Activated CD8-positive, alpha-beta T cell treated with anti-CD3 and anti-CD28 coated beads for 36 hours (primary cell): ENCODE data around the gene ACE2. TPM values are rescaled to one million over a fixed set of nuclear protein-coding genes. Genes with fewer than 3 reads are reported as not detected.

Experiments used
- ATAC-seq: fragments of 200-7000 bp; cut with Tn5 transposase; one replicate; pipeline ENCODE4 v1.10.0; 2021; ENCODE audit warnings: mild to moderate bottlenecking, moderate library complexity
- CTCF ChIA-PET: fragments of 350-600 bp; sonication (Branson Sonifier 250); formaldehyde crosslinking; loops from one replicate; lab custom pipeline; 2021; ENCODE audit warnings: antibody characterized with exemption; lab: Charles Lee
- POLR2A ChIA-PET: fragments of 350-600 bp; sonication (Branson Sonifier 250); formaldehyde crosslinking; loops from one replicate; lab custom pipeline; 2021; ENCODE audit warnings: antibody characterized with exemption; lab: Charles Lee
- DNase-seq: peaks from one replicate; pipeline ENCODE4 v3.0.0-alpha.2; 2020
- H3K27ac Mint-ChIP-seq: one replicate; pipeline ENCODE4 v1.8.0; 2021; ENCODE audit warnings: mild to moderate bottlenecking, mixed read lengths
- H3K27me3 Mint-ChIP-seq: one replicate; pipeline ENCODE4 v1.8.0; 2021; ENCODE audit warnings: mixed read lengths
- H3K36me3 Mint-ChIP-seq: one replicate; pipeline ENCODE4 v1.8.0; 2021; ENCODE audit warnings: low read depth, mixed read lengths
- H3K4me1 Mint-ChIP-seq: one replicate; pipeline ENCODE4 v1.8.0; 2021; ENCODE audit warnings: low read depth, mixed read lengths
- H3K4me3 Mint-ChIP-seq: one replicate; pipeline ENCODE4 v1.8.0; 2021; ENCODE audit warnings: mild to moderate bottlenecking, moderate library complexity, mixed read lengths
- H3K9me3 Mint-ChIP-seq: one replicate; pipeline ENCODE4 v1.8.0; 2021; ENCODE audit warnings: mixed read lengths
- intact Hi-C: fragments of 100-400 bp; cut with micrococcal nuclease; formaldehyde crosslinking; loops from one replicate; pipeline ENCODE4 v1.10.0; 2022
- total RNA-seq, 2 experiments: library from RNA; stranded (reverse); gene quantifications; one replicate each; pipeline ENCODE4 v1.2.3, GENCODE V29; 2021
- TF ChIP-seq, protein P1 (sequence below): fragments of 200-600 bp; IDR thresholded peaks from one replicate; pipeline ENCODE4 v1.8.0; 2022; ENCODE audit warnings: antibody characterized with exemption, mild to moderate bottlenecking

The ACE2 gene
- total RNA-seq, 2 experiments from 2014 or later, result not detected

DNA sequence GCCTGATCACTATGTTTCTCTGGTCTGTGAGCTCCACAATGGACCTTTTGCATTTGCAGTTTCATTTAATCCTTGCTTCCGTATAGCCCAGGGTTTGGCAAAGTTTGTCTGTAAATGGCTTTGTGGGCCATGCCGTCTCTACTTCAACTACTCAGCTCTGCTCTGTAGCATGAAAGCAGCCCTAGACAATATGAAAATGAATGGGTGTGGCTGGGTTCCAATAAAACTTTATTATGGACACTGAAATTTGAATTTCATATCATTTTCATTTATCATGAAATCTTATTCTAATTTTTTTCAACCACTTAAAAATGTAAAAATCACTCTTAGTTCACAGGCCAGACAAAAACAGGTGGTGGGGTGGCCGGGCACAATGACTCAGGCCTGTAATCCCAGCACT is 41.5 kb downstream of the ACE2 start:
- ChIA-PET POLR2A (no interaction called here), CTCF (no interaction called here)
- intact Hi-C loops, result no loop called here
- H3K9me3 Mint-ChIP-seq, result no peaks in the 10 kb centered on the region
- no peak for DNase-seq
- H3K36me3 Mint-ChIP-seq, result no peaks in the 10 kb centered on the region
- H3K27ac Mint-ChIP-seq, result no peak overlapping the region
- H3K4me1 Mint-ChIP-seq, result no peaks in the 10 kb centered on the region
- ATAC-seq, result no peak
- TF ChIP-seq, protein P1, sequence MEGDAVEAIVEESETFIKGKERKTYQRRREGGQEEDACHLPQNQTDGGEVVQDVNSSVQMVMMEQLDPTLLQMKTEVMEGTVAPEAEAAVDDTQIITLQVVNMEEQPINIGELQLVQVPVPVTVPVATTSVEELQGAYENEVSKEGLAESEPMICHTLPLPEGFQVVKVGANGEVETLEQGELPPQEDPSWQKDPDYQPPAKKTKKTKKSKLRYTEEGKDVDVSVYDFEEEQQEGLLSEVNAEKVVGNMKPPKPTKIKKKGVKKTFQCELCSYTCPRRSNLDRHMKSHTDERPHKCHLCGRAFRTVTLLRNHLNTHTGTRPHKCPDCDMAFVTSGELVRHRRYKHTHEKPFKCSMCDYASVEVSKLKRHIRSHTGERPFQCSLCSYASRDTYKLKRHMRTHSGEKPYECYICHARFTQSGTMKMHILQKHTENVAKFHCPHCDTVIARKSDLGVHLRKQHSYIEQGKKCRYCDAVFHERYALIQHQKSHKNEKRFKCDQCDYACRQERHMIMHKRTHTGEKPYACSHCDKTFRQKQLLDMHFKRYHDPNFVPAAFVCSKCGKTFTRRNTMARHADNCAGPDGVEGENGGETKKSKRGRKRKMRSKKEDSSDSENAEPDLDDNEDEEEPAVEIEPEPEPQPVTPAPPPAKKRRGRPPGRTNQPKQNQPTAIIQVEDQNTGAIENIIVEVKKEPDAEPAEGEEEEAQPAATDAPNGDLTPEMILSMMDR, result no peak
- H3K4me3 Mint-ChIP-seq, result no peak overlapping the region
- H3K27me3 Mint-ChIP-seq, result no peaks in the 10 kb centered on the region

DNA sequence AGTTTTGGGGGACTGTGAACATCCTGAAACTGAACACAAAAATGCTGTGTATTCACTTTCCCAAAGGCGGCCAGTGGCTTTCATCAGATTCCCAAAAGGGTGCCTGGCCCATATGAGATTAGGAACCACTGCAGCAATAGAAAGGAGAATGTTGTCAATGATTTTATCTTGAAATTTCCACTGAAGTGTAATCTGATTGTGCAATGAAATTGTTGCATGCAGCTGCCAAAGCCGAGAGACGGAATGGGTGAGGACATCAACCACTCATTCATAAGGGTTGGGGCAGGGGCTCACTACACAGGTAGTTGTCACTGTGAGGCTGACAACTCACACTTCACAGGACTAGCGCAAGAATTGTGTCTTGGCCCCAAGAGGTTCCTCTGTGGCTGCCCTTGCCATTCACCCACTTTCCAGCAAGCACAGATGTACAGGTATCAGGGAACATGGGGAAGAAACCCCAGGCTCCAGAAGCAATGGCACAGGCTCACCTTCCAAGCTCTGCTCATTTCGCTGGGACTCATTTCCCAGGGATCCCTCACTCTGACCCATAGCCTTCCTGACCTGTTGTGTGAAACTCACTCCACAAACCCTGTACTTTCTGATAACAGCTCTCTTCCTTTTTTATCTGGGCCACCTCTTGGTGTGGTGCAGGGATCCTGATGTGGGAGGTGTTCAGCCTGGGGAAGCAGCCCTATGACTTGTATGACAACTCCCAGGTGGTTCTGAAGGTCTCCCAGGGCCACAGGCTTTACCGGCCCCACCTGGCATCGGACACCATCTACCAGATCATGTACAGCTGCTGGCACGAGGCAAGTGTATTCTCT is 51.4 kb downstream of the ACE2 start:
- ChIA-PET CTCF (no interaction called here), POLR2A (no interaction called here)
- ATAC-seq, result no peak
- H3K27ac Mint-ChIP-seq, result no peak overlapping the region
- no peak overlapping the region for H3K4me3 Mint-ChIP-seq
- no peaks in the 10 kb centered on the region for H3K36me3 Mint-ChIP-seq
- H3K9me3 Mint-ChIP-seq, result no peaks in the 10 kb centered on the region
- DNase-seq, result no peak
- TF ChIP-seq, protein P1, result no peak
- intact Hi-C loops, result no loop called here
- H3K27me3 Mint-ChIP-seq, result no peaks in the 10 kb centered on the region
- H3K4me1 Mint-ChIP-seq, result no peaks in the 10 kb centered on the region

DNA sequence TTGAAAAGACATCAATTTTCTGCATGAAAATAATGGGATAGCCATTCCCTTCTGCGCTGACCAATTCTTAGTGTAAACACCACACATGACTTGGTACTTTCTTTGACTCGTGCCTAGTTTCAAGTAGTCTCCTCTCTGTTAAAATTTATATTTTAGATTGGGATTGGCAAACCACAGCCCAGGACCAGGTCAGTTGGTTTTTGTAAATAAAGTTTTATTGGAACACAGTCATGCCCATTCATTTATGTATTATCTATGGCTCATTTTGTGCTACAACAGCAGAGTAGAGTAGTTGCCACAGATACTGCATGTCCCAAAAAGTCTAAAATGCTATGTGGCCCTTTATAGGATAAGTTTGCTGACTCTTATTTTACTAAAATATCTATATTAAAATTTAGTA is 53.4 kb downstream of the ACE2 start:
- Mint-ChIP-seq H3K4me3 (no peak overlapping the region), H3K27ac (no peak overlapping the region), H3K36me3 (no peaks in the 10 kb centered on the region), H3K9me3 (no peaks in the 10 kb centered on the region), H3K4me1 (no peaks in the 10 kb centered on the region), H3K27me3 (no peaks in the 10 kb centered on the region)
- POLR2A ChIA-PET, result no interaction called here
- TF ChIP-seq, protein P1, result no peak
- ATAC-seq (no peak), DNase-seq (no peak)
- CTCF ChIA-PET, result interaction anchor here (0.9 kb wide), 1 partner anchor 76 kb away, joined by 3 read pairs; no protein-coding TSS in a partner anchor
- intact Hi-C loops, result no loop called here

DNA sequence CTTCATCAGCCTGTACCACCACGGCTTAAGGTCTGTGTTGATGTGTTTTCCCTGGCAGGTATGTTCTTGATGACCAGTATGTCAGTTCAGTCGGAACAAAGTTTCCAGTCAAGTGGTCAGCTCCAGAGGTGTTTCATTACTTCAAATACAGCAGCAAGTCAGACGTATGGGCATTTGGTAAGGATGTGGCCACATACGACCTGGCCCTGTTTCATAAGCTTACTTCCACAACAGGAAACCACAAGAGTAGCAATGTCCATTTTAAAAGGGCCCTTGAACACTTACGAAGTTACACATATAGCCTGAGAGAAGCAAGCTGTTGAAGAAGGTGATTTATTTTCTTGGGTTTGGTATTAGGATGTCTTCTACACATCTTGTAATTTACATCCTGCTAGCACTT is 54.0 kb downstream of the ACE2 start:
- TF ChIP-seq, protein P1, result no peak
- ChIA-PET CTCF (interaction anchor here (0.9 kb wide), 1 partner anchor 75 kb away, joined by 3 read pairs; no protein-coding TSS in a partner anchor), POLR2A (no interaction called here)
- no peaks in the 10 kb centered on the region for H3K4me1 Mint-ChIP-seq
- intact Hi-C loops, result no loop called here
- no peak overlapping the region for H3K4me3 Mint-ChIP-seq
- no peaks in the 10 kb centered on the region for H3K9me3 Mint-ChIP-seq
- ATAC-seq (no peak), DNase-seq (no peak)
- H3K27ac Mint-ChIP-seq, result no peak overlapping the region
- no peaks in the 10 kb centered on the region for H3K27me3 Mint-ChIP-seq
- no peaks in the 10 kb centered on the region for H3K36me3 Mint-ChIP-seq

- H3K4me1 Mint-ChIP-seq, result no peaks in the 10 kb centered on the region
- H3K27me3 Mint-ChIP-seq, result peaks cover 2% of the 10 kb centered on the region
- CTCF ChIA-PET, result no interaction called here
- H3K36me3 Mint-ChIP-seq, result no peaks in the 10 kb centered on the region
- H3K27ac Mint-ChIP-seq, result no peak overlapping the region
- intact Hi-C loops, result no loop called here
- no peak for ATAC-seq
- no peaks in the 10 kb centered on the region for H3K9me3 Mint-ChIP-seq
- DNase-seq, result no peak
- POLR2A ChIA-PET, result no interaction called here
- no peak overlapping the region for H3K4me3 Mint-ChIP-seq
- TF ChIP-seq, protein P1, result no peak
Measured at GRCh38 chrX:15530318-15530717, 70.4 kb downstream of the ACE2 start.
